ENCODE results near the gene KL.

Gene KL

GRCh38 chr13:33016414-33017322 lies at the start of gene KL:
Gene KL, plus strand, starts transcription at chr13:33016423. Its CDS starts 18 bp downstream, at chr13:33016441.
- no peak for DNase-seq

GRCh38 chr13:32967584-32968182 lies 48.5 kb upstream of the KL start:
- no peak for DNase-seq

GRCh38 chr13:32968316-32968715 lies 47.9 kb upstream of the KL start:
- DNase-seq, result no peak

GRCh38 chr13:32968793-32969192 lies 47.4 kb upstream of the KL start:
- no peak for DNase-seq

- no peak for DNase-seq
Observed at GRCh38 chr13:32969516-32969941, 46.7 kb upstream of the KL start.

- peak; percentile 8 to 20 for DNase-seq
Observed at GRCh38 chr13:32976056-32976805, 40.0 kb upstream of the KL start.

GRCh38 chr13:32976912-32977311 lies 39.3 kb upstream of the KL start:
- DNase-seq, result no peak

- no peak for DNase-seq
Observed at GRCh38 chr13:32977321-32977720, 38.9 kb upstream of the KL start.

GRCh38 chr13:32978278-32978677 lies 37.9 kb upstream of the KL start:
- no peak for DNase-seq

GRCh38 chr13:32983058-32983457 lies 33.2 kb upstream of the KL start:
- no peak for DNase-seq

GRCh38 chr13:32984857-32985626 lies 31.2 kb upstream of the KL start:
- no peak for DNase-seq

- DNase-seq, result no peak
Observed at GRCh38 chr13:32986552-32986951, 29.7 kb upstream of the KL start.

GRCh38 chr13:32987462-32987861 lies 28.8 kb upstream of the KL start:
- no peak for DNase-seq

GRCh38 chr13:32988608-32989289 lies 27.5 kb upstream of the KL start:
- DNase-seq, result no peak

GRCh38 chr13:32989290-32989667 lies 26.9 kb upstream of the KL start:
- DNase-seq, result no peak

GRCh38 chr13:32989942-32990341 lies 26.3 kb upstream of the KL start:
- no peak for DNase-seq

GRCh38 chr13:32993145-32993544 lies 23.1 kb upstream of the KL start:
- no peak for DNase-seq

- no peak for DNase-seq
Observed at GRCh38 chr13:32997399-32997798, 18.8 kb upstream of the KL start.

GRCh38 chr13:32998966-32999365 lies 17.3 kb upstream of the KL start:
- DNase-seq, result no peak

- no peak for DNase-seq
Observed at GRCh38 chr13:33000365-33000764, 15.9 kb upstream of the KL start.

- no peak for DNase-seq
Observed at GRCh38 chr13:33003458-33004019, 12.7 kb upstream of the KL start.

GRCh38 chr13:33004511-33004910 lies 11.7 kb upstream of the KL start:
- DNase-seq, result no peak
